NCI-H446 (cell line): ENCODE results near the gene AKR1C8.
"Not testable (repeated sequence)": the region's sequence is repeated elsewhere in the genome, so short reads cannot be mapped to it uniquely, and the experiment has no call there.

ENCODE experiments used
- DNase-seq, 2 experiments: peaks; one replicate each; lab custom pipeline; 2025; lab: John Stamatoyannopoulos, UW

The AKR1C8 gene

GRCh38 chr10:5184987-5185775, at the start of gene AKR1C8:
Gene AKR1C8 (minus strand): TSS chr10:5185150. CDS start chr10:5185104, 46 bp downstream.
- DNase-seq, result no peak

- peak in 1 of 2 experiments; percentile 0 for DNase-seq
Observed at GRCh38 chr10:5234106-5234860, 49.3 kb upstream of the AKR1C8 start.

GRCh38 chr10:5233324-5233723, 48.4 kb upstream of the AKR1C8 start:
- DNase-seq, result no peak

- no peak for DNase-seq
Observed at GRCh38 chr10:5229019-5229418, 44.1 kb upstream of the AKR1C8 start.

GRCh38 chr10:5222942-5223341, 38.0 kb upstream of the AKR1C8 start:
- not testable (repeated sequence) for DNase-seq

GRCh38 chr10:5219262-5219661, 34.3 kb upstream of the AKR1C8 start:
- no peak for DNase-seq

- no peak for DNase-seq
Observed at GRCh38 chr10:5216801-5217200, 31.9 kb upstream of the AKR1C8 start.

- no peak for DNase-seq
Observed at GRCh38 chr10:5211696-5212536, 27.0 kb upstream of the AKR1C8 start.

GRCh38 chr10:5210261-5210660, 25.3 kb upstream of the AKR1C8 start:
- not testable (repeated sequence) for DNase-seq

- DNase-seq, result not testable (repeated sequence)
Observed at GRCh38 chr10:5209776-5210175, 24.8 kb upstream of the AKR1C8 start.

GRCh38 chr10:5206799-5207198, 21.8 kb upstream of the AKR1C8 start:
- DNase-seq, result no peak

GRCh38 chr10:5199398-5199797, 14.4 kb upstream of the AKR1C8 start:
- DNase-seq, result no peak

- no peak for DNase-seq
Observed at GRCh38 chr10:5198386-5198785, 13.4 kb upstream of the AKR1C8 start.

- DNase-seq, result no peak
Observed at GRCh38 chr10:5196702-5197113, 11.8 kb upstream of the AKR1C8 start, which contains the start of gene AKR1C4. Gene AKR1C4 (plus strand): TSS chr10:5196837. CDS start chr10:5196868, 31 bp downstream.

- no peak for DNase-seq
Observed at GRCh38 chr10:5195727-5196374, 10.9 kb upstream of the AKR1C8 start.

GRCh38 chr10:5194431-5194830, 9.5 kb upstream of the AKR1C8 start:
- DNase-seq, result no peak

GRCh38 chr10:5188358-5188757, 3.4 kb upstream of the AKR1C8 start:
- DNase-seq, result no peak

GRCh38 chr10:5187867-5188266, 2.9 kb upstream of the AKR1C8 start:
- no peak for DNase-seq

GRCh38 chr10:5183923-5184322, 1.0 kb downstream of the AKR1C8 start:
- no peak for DNase-seq

- DNase-seq, result not testable (repeated sequence)
Observed at GRCh38 chr10:5180503-5180902, 4.4 kb downstream of the AKR1C8 start.

GRCh38 chr10:5175581-5175980, 9.4 kb downstream of the AKR1C8 start:
- DNase-seq, result not testable (repeated sequence)
